Neural cell (in vitro differentiated cells): Measurements from ENCODE around the gene PTGIS.

ENCODE experiments used
- CTCF ChIP-seq: fragments of 450-650 bp; IDR thresholded peaks from 2 replicates; pipeline ENCODE4 v1.5.1; 2014; ENCODE audit warnings: antibody characterized with exemption, mild to moderate bottlenecking, moderate library complexity; ENCODE audit not compliant: poor library complexity, severe bottlenecking
- EZH2 ChIP-seq: fragments of 200-600, 300-800 bp; shearing (Covaris generic), sonication (generic); IDR thresholded peaks from 2 replicates; pipeline ENCODE4 v1.6.1; 2014; ENCODE audit warnings: antibody characterized with exemption, low read length, borderline replicate concordance, mild to moderate bottlenecking; ENCODE audit not compliant: insufficient read depth, poor library complexity, severe bottlenecking
- MXI1 ChIP-seq: fragments of 450-650 bp; conservative IDR thresholded peaks from 2 replicates; pipeline ENCODE4 v1.6.1; 2014; ENCODE audit warnings: antibody characterized with exemption, mild to moderate bottlenecking; ENCODE audit not compliant: poor library complexity, severe bottlenecking
- POLR2AphosphoS5 ChIP-seq: IDR thresholded peaks from 2 replicates; pipeline ENCODE4 v1.6.1; 2012
- RAD21 ChIP-seq: fragments of 450-650 bp; conservative IDR thresholded peaks from 2 replicates; pipeline ENCODE4 v1.6.1; 2014; ENCODE audit warnings: antibody characterized with exemption, mild to moderate bottlenecking, moderate library complexity
- SMC3 ChIP-seq: fragments of 450-650 bp; conservative IDR thresholded peaks from 2 replicates; pipeline ENCODE4 v1.6.1; 2014; ENCODE audit warnings: antibody characterized with exemption, mild to moderate bottlenecking, moderate library complexity; ENCODE audit not compliant: poor library complexity
- TF ChIP-seq, protein P1 (sequence below): IDR thresholded peaks from 2 replicates; pipeline ENCODE4 v1.6.1; 2012; ENCODE audit warnings: borderline replicate concordance

GRCh38 chr20:49592120-49592519 lies 24.2 kb upstream of the PTGIS start:
- no peak for TF ChIP-seq CTCF
- no peak for TF ChIP-seq POLR2AphosphoS5
- no peak for TF ChIP-seq EZH2
- TF ChIP-seq, protein P1, sequence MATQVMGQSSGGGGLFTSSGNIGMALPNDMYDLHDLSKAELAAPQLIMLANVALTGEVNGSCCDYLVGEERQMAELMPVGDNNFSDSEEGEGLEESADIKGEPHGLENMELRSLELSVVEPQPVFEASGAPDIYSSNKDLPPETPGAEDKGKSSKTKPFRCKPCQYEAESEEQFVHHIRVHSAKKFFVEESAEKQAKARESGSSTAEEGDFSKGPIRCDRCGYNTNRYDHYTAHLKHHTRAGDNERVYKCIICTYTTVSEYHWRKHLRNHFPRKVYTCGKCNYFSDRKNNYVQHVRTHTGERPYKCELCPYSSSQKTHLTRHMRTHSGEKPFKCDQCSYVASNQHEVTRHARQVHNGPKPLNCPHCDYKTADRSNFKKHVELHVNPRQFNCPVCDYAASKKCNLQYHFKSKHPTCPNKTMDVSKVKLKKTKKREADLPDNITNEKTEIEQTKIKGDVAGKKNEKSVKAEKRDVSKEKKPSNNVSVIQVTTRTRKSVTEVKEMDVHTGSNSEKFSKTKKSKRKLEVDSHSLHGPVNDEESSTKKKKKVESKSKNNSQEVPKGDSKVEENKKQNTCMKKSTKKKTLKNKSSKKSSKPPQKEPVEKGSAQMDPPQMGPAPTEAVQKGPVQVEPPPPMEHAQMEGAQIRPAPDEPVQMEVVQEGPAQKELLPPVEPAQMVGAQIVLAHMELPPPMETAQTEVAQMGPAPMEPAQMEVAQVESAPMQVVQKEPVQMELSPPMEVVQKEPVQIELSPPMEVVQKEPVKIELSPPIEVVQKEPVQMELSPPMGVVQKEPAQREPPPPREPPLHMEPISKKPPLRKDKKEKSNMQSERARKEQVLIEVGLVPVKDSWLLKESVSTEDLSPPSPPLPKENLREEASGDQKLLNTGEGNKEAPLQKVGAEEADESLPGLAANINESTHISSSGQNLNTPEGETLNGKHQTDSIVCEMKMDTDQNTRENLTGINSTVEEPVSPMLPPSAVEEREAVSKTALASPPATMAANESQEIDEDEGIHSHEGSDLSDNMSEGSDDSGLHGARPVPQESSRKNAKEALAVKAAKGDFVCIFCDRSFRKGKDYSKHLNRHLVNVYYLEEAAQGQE = no peak
- no peak for TF ChIP-seq MXI1
- no peak for TF ChIP-seq SMC3
- no peak for TF ChIP-seq RAD21
